CD4-positive, alpha-beta T cell treated with Interleukin-17A for 1 hour (primary cell): Measurements from ENCODE around the gene IL17RD.
A peak's percentile ranks its signal among the peaks of the same experiment; 100 is the strongest.

Experiments used
- DNase-seq: peaks from one replicate; pipeline ENCODE4 v3.0.0-alpha.2; 2020

The IL17RD gene

GRCh38 chr3:57164657-57165573 lies at the start of gene IL17RD:
IL17RD (minus strand) TSS chr3:57165353; CDS start chr3:57165286, 67 bp downstream.
- DNase-seq, result peak; percentile 46

DNA sequence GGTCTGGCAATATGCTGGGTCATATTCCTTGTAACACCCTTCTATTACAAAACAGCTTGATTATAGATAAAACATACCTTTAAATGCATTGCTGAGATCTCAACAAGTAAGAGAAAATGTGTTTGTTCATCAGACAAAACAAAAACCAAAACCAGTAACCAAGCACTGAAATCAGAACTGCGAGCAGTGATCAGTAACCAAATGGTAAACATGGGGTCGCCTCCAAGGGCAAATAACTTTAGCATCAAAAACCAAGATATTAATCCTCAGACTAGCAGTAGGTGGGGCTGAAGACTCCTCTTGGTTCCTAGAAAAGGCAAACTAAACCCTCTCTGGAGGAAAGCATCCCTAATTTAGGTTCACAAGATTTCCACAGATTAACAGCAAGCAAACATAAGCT lies 41.3 kb upstream of the IL17RD start:
- no peak for DNase-seq

DNA sequence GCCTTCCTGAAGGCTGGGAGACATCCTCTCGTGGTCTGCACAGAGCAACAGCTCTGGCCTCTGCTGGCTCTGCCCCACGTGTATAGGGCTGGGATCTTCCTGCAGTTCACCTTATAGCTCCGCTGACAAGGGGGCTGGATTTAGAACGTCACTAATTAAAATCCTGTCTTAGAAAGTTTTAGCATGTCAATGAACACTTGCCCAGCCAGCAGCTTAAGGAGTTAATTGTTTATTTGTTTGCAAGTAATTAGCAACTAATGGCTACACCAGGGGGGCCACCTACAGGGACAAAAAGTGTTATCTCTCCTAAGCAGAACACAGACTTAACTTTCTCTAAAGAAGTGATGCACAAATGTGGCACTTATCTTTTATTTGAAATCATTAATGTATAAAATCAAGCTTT lies 34.7 kb upstream of the IL17RD start, which contains the start of gene HESX1:
Gene HESX1 (minus strand): TSS at position 84 of the 403 bp plus-strand sequence. CDS start 60 bp downstream, at position 24.
- DNase-seq, result no peak

DNA sequence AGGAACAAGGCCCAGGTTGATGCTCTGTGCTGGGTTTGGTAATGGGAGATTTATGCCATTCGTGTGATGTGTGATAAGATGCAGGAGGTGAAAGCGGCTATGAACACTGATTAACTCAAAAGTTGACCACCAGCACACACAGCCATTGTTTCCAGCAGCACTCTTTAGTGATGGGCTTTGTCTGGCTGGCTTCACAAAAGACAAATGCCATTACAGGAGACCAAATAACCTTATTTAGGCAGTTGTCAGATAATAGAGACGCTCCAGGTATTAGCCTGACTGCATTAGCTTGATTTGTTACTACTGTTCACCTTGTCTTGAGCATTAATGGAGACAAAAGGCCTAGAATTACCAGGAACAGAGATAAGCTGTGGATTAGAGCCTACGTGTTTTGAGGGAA lies 29.5 kb upstream of the IL17RD start:
- no peak for DNase-seq

- DNase-seq, result no peak
Observed at GRCh38 chr3:57192028-57192427, 26.9 kb upstream of the IL17RD start.

- no peak for DNase-seq
Observed at GRCh38 chr3:57184526-57184925, 19.4 kb upstream of the IL17RD start.

DNA sequence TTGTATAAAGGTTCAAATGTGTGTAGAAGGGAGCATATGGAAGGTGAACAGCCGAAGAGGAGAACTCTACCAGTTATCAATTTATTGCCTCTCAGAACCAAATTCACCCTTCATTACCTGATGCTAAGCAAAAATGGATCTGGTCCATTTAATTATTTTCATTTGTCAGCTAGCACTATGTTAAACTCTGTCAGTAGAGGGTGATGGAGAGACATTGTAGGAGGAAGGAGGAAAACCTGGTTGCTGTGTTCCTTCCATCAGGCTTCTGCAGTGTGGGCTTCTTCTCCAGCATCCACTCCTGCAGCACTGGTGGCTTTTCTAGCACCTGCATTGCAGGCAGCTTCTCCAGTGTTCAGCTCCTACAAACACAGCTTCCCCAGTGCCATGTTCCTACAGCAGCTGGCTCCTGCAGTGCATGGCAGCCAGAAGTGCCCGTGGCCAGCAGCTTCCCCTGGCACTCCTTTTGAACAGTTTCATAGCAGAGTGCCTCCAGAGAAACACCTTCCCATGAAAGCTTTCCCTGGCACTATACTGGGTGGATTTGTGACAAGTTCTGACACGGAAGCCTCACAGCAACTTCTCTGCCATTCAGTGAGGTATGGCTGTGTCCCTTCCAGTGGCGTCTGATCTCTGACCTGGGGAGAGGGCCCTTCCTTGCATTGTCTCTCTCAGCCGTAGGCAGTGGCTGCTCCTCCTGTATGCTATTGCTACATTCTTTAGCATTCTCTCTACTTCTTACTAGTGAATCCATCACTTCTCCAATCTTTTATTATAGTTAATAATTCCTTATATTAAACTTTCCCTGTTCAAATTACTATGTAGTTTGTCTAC lies 14.6 kb upstream of the IL17RD start:
- DNase-seq, result no peak

DNA sequence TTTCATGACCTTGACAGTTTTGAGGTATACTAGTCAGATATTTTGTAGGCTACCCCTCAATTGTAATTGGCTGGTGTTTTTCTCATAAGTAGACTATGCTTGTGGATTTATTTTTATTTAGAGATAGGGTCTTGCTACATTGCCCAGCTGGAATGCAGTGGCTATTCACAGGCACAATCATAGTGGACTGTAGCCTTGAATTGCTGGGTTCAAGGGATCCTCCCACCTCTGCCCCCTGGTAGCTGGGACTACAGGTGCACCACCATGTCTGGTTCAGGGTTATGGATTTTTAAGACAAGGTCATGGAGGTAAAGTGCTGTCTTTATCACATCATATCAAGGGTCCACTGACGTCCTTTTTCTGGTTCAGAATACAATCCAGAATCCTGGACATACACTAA lies 10.9 kb upstream of the IL17RD start:
- DNase-seq, result no peak

DNA sequence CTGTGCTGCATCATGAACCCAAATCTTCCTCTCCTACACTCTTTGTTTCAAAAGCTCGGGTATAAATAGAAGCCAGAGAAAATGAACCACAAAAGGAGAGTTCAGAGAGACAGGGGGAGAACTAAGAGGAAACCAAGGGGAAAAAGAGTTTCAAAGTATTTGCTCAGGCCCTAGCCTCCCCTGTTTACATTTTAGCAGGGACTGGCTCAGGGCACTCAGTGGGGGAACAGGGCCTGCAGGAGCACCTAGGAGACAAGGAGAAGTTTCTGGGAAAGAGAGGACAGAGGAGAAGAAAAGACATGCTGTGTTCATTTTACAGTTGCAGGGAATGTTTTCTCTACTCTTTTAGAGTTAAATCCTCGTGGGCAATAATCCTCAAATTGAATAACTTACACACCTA lies 8.5 kb upstream of the IL17RD start:
- DNase-seq, result no peak

DNA sequence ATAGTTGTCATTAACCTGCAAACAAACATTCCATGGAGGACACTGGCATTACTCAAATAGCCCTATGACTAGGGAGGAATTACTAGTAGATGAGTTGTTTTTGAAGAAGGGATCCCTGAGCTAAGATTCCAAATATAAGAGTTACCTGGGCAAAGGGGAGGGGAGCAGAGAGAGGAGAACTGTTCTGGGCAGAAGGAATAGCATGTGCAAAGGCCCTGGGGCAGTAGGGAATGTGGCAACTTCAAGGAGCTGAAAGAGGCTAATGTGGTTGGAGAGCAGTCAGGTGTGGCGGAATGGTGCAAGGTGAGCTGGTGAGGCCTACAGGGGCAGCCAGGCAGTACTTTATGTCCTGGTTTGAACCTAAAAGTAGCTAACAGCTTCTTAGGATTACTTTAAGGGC lies 5.8 kb upstream of the IL17RD start:
- DNase-seq, result no peak

DNA sequence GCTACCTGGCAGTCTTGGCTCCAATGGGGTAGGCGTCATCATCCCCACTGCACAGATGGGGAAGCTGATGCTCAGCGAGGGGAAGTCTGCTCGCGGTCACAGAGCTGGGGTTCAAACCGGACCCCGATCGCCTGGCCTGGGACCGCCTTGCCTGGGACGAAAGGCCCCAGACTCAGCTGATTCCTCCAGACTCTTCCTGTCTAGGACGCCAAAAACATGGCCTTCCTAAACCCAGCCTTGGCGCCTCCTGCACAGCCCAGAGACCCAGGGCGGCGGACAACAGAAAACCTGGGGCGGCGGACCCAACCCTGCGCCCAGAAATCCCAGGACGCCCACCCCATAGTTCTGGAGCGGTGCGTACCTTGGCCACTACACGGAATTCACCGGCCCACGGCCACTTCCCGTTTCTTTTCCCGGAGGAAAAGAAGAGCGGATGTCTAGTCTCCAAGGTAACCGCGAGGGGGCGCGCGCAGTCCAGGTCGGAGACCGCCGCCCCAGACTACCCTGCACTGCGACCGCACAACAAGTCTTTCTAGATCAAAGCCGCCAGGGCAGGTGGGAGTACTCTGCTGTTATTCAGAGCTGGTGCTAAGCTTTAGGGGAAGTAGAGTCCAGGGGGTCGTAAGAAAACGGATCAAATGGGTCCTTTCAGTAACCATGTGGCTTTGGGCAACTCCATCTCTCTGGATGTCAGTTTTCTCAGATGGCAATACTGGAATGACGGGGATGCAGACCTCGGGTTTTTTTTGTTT lies 4.9 kb upstream of the IL17RD start:
- DNase-seq, result peak; percentile 47

DNA sequence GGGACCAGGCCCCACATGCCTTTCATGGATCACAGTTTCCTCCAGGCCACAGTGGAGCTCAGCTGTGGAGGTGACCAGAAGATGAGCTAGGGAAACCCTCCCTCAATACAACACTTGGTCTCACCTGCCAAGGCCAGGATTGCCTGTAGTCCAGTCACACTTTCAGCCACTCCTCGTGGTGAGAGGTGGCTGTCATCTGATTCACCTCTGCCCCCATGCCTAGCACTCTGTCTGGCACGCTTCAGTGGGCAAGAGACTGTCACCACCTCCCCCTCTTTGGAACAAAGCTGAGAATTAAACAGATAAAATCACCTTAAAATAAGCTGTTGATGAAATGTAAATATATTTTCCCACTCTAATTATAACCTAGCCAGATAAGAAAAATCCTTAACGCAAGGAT lies 4.0 kb upstream of the IL17RD start:
- DNase-seq, result no peak

DNA sequence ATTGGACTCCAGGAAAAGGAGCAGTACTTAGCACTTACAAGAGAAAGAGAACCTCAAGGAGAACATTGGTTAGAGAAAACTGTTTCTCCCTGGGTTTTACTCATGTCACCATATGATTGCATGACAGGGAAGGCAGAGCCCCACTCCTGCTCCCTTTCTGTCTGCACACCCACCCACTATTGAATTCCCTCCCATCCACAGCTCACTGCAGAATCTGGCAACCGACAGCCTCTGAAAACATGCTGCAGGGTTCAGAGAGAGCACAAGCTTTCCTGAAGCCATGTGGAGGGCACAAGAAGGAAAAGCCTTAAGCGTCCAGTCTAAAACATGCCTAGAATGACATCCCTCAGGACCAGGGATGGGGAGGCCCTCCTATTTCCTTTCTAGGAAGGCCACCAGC lies 3.0 kb upstream of the IL17RD start:
- DNase-seq, result no peak

DNA sequence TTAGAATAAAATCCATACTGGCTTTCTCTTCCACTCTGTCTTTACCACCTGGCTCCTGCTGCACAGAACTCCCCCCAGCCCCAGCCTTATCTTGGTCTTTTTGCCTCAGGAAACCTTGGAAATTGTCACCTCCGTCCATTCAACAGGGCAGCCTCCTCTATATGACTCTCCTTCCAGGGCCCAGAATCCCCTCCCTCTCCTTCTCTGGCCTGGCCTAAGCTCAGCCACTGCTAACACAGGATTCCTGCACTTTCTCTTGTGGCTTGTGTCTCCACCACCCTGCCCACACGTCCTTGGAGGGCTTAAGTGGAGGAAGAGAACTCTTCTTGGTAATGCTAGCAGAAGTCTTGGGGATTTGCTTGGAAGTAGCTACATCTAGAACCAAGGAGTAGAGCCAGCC lies 1.5 kb upstream of the IL17RD start:
- no peak for DNase-seq

DNA sequence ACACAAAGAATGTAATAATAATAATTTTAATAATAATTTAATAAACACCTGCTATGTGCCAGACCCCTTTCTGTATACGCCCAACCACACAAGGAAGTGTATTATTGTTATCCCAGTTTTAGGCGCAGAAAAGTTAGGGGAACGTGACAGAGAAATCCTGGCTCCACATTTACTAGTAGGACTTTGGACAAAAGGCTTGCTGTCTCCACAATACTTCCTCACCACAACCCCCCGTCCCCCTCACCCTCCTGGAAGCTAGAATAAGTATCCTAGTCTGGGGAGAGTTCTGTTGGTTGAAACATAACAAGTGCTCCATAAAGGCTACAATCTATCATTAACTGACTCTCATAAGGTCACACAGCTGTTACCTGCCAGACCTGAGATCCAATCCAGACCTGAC lies 488 bp upstream of the IL17RD start:
- no peak for DNase-seq

GRCh38 chr3:57164217-57164656 lies 916 bp downstream of the IL17RD start:
- no peak for DNase-seq

DNA sequence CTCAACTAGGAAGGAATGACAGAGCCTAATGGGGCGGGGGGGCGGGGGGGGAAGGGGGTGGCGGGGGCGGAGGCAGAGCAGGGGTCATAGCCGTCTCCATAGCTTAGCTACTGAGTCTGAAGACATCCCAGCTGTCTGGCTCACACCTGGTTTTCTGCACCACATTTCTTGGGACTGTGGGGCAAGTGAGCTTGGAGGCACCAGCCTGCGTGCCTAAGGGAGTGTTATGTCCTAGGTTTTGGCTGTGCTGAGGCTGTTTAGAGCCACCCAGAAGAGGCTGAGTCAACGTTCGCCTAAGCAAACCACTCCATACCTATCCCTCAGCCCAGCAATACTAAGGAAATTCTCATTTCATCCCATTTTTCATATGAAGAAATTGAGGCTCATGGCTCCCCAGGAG lies 1.4 kb downstream of the IL17RD start:
- DNase-seq, result no peak

DNA sequence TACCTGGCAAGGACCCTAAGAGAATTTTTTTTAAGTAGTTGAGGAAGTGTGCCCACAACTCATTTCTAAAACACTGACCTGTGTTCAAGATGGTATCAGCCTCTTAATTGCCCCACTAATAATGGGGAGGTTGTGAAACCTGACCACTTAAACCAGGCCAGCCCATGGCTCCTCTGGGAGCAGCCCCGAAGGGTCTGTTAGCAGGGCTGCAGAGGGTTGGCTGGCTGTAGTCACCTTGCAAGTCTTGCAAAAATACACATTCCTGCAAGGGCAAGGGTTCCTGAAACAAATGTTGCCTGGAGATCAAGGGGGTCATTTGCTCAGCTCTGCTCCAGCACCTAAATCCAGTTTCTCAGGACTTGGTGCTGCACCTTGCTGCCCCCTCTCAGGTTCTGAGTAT lies 3.2 kb downstream of the IL17RD start:
- no peak for DNase-seq

- DNase-seq, result no peak
Observed at GRCh38 chr3:57160765-57161538, 4.2 kb downstream of the IL17RD start.

GRCh38 chr3:57160076-57160764 lies 4.9 kb downstream of the IL17RD start:
- DNase-seq, result no peak
